Muscle of leg (tissue), 11 donors: ENCODE measurements around the gene SLC10A7. TPM values are rescaled to one million over a fixed set of nuclear protein-coding genes. Genes with fewer than 3 reads are reported as not detected.
A peak's percentile ranks its signal among the peaks of the same experiment; 100 is the strongest.

Experiments used
- DNase-seq: peaks from one replicate; pipeline ENCODE4 v3.0.0; 2013
- H3K27ac ChIP-seq: one replicate; pipeline ENCODE4 v1.5.1; 2013; ENCODE audit warnings: mild to moderate bottlenecking, low read length, control low read depth
- H3K27me3 ChIP-seq: one replicate; pipeline ENCODE4 v1.6.1; 2013; ENCODE audit warnings: low read length; ENCODE audit not compliant: control insufficient read depth, insufficient read depth
- H3K36me3 ChIP-seq: one replicate; pipeline ENCODE4 v1.6.1; 2013; ENCODE audit warnings: low read length; ENCODE audit not compliant: control insufficient read depth, insufficient read depth
- H3K4me1 ChIP-seq: one replicate; pipeline ENCODE4 v1.6.1; 2013; ENCODE audit warnings: low read length; ENCODE audit not compliant: control insufficient read depth, insufficient read depth
- H3K4me3 ChIP-seq: one replicate; pipeline ENCODE4 v1.5.1; 2013; ENCODE audit warnings: low read length, control low read depth
- H3K9me3 ChIP-seq: replicated peaks from 2 replicates; pipeline ENCODE4 v1.6.1; 2013; ENCODE audit warnings: low read depth, low read length; ENCODE audit not compliant: control insufficient read depth
- WGBS: methylation state at CpG from one replicate; pipeline ENCODE4 v1.1.5; 2013; ENCODE audit warnings: missing lambda C conversion rate; ENCODE audit not compliant: insufficient coverage; 5-methylcytosine and 5-hydroxymethylcytosine counted together
- polyA plus RNA-seq, 8 donors: library from polyadenylated mRNA; unstranded; fragments of 120-200 nt; gene quantifications; one replicate each; pipeline versions ENCODE4 v1.2.1 to v1.2.3, GENCODE V29; 2013; ENCODE audit warnings: inconsistent platforms in 1 of 8, low replicate concordance in 1 of 8; ENCODE audit not compliant: insufficient read length in 8 of 8, insufficient read depth in 1 of 8
- total RNA-seq: library from RNA; stranded (reverse); fragments of 120-200 nt; gene quantifications from one replicate; pipeline ENCODE4 v1.2.4, GENCODE V29; 2013

SLC10A7 gene
- total and polyA plus RNA-seq, 9 donors: 5.6 to 11.0 (median 7.5) TPM

GRCh38 chr4:146330392-146330791 is 191.3 kb downstream of the SLC10A7 start:
- no peak for DNase-seq
- H3K36me3 ChIP-seq: no peaks in the 10 kb centered on the region
- no peaks in the 10 kb centered on the region for H3K27me3 ChIP-seq
- H3K4me3 ChIP-seq: no peak overlapping the region
- WGBS: no CpG with 5 or more reads among the region's 4 CpGs
- H3K9me3 ChIP-seq: no peaks in the 10 kb centered on the region
- no peaks in the 10 kb centered on the region for H3K4me1 ChIP-seq
- no peak overlapping the region for H3K27ac ChIP-seq

- Histone ChIP-seq H3K9me3 (no peaks in the 10 kb centered on the region), H3K4me3 (no peak overlapping the region), H3K36me3 (no peaks in the 10 kb centered on the region), H3K4me1 (no peaks in the 10 kb centered on the region), H3K27me3 (no peaks in the 10 kb centered on the region), H3K27ac (no peak overlapping the region)
- DNase-seq: no peak
Observed at GRCh38 chr4:146329050-146329716, 192.6 kb downstream of the SLC10A7 start.

GRCh38 chr4:146327859-146328650 is 193.7 kb downstream of the SLC10A7 start:
- Histone ChIP-seq H3K9me3 (no peaks in the 10 kb centered on the region), H3K27ac (no peak overlapping the region), H3K27me3 (no peaks in the 10 kb centered on the region), H3K4me3 (no peak overlapping the region), H3K4me1 (no peaks in the 10 kb centered on the region), H3K36me3 (no peaks in the 10 kb centered on the region)
- WGBS: 88% methylated on average over 4 of the region's 6 CpGs
- no peak for DNase-seq

GRCh38 chr4:146318894-146319293 is 202.8 kb downstream of the SLC10A7 start:
- DNase-seq: no peak
- Histone ChIP-seq H3K27me3 (no peaks in the 10 kb centered on the region), H3K27ac (no peak overlapping the region), H3K9me3 (no peaks in the 10 kb centered on the region), H3K36me3 (no peaks in the 10 kb centered on the region), H3K4me1 (no peaks in the 10 kb centered on the region), H3K4me3 (no peak overlapping the region)

GRCh38 chr4:146317783-146318182 is 204.0 kb downstream of the SLC10A7 start:
- Histone ChIP-seq H3K27me3 (no peaks in the 10 kb centered on the region), H3K4me1 (no peaks in the 10 kb centered on the region), H3K9me3 (no peaks in the 10 kb centered on the region), H3K27ac (no peak overlapping the region), H3K4me3 (no peak overlapping the region), H3K36me3 (no peaks in the 10 kb centered on the region)
- DNase-seq: no peak
- 100% methylated on average over 1 of the region's 1 CpG for WGBS

GRCh38 chr4:146315184-146315583 is 206.6 kb downstream of the SLC10A7 start:
- Histone ChIP-seq H3K9me3 (no peaks in the 10 kb centered on the region), H3K4me3 (no peak overlapping the region), H3K4me1 (no peaks in the 10 kb centered on the region), H3K36me3 (no peaks in the 10 kb centered on the region), H3K27me3 (no peaks in the 10 kb centered on the region), H3K27ac (no peak overlapping the region)
- WGBS: no CpG with 5 or more reads among the region's 1 CpG
- DNase-seq: no peak

- no peak for DNase-seq
- no peaks in the 10 kb centered on the region for H3K4me1 ChIP-seq
- no peaks in the 10 kb centered on the region for H3K36me3 ChIP-seq
- no CpG with 5 or more reads among the region's 3 CpGs for WGBS
- H3K4me3 ChIP-seq: no peak overlapping the region
- H3K27me3 ChIP-seq: no peaks in the 10 kb centered on the region
- H3K27ac ChIP-seq: no peak overlapping the region
- H3K9me3 ChIP-seq: no peaks in the 10 kb centered on the region
Observed at GRCh38 chr4:146311238-146311970, 210.3 kb downstream of the SLC10A7 start.

- no peaks in the 10 kb centered on the region for H3K27me3 ChIP-seq
- H3K9me3 ChIP-seq: no peaks in the 10 kb centered on the region
- no peaks in the 10 kb centered on the region for H3K4me1 ChIP-seq
- H3K36me3 ChIP-seq: no peaks in the 10 kb centered on the region
- DNase-seq: no peak
- no peak overlapping the region for H3K4me3 ChIP-seq
- no peak overlapping the region for H3K27ac ChIP-seq
Observed at GRCh38 chr4:146310319-146311021, 211.3 kb downstream of the SLC10A7 start.

- Histone ChIP-seq H3K4me1 (no peaks in the 10 kb centered on the region), H3K9me3 (no peaks in the 10 kb centered on the region), H3K27ac (no peak overlapping the region), H3K36me3 (no peaks in the 10 kb centered on the region), H3K27me3 (no peaks in the 10 kb centered on the region), H3K4me3 (no peak overlapping the region)
- WGBS: 70% methylated on average over 4 of the region's 5 CpGs
- DNase-seq: peak; percentile 74
Observed at GRCh38 chr4:146308951-146309350, 212.8 kb downstream of the SLC10A7 start.

GRCh38 chr4:146302822-146303221 is 218.9 kb downstream of the SLC10A7 start:
- H3K4me3 ChIP-seq: no peak overlapping the region
- no peaks in the 10 kb centered on the region for H3K36me3 ChIP-seq
- DNase-seq: no peak
- 93% methylated on average over 1 of the region's 2 CpGs for WGBS
- H3K4me1 ChIP-seq: no peaks in the 10 kb centered on the region
- H3K27ac ChIP-seq: no peak overlapping the region
- H3K9me3 ChIP-seq: no peaks in the 10 kb centered on the region
- no peaks in the 10 kb centered on the region for H3K27me3 ChIP-seq
